ENCODE measurements around the gene CPZ.
A peak's percentile ranks its signal among the peaks of the same experiment; 100 is the strongest.

The CPZ gene

GRCh38 chr4:8582016-8582415 is 10.5 kb upstream of the CPZ start:
- no peak overlapping the region for H3K4me3 ChIP-seq (ENCODE audit: severe bottlenecking)
- H3K27me3 ChIP-seq (ENCODE audit: insufficient read depth, poor library complexity, severe bottlenecking) = peaks cover 30% of the 10 kb centered on the region
- no peaks in the 10 kb centered on the region for H3K4me1 ChIP-seq (ENCODE audit: insufficient read depth, poor library complexity, severe bottlenecking)
- TF ChIP-seq, protein P1, sequence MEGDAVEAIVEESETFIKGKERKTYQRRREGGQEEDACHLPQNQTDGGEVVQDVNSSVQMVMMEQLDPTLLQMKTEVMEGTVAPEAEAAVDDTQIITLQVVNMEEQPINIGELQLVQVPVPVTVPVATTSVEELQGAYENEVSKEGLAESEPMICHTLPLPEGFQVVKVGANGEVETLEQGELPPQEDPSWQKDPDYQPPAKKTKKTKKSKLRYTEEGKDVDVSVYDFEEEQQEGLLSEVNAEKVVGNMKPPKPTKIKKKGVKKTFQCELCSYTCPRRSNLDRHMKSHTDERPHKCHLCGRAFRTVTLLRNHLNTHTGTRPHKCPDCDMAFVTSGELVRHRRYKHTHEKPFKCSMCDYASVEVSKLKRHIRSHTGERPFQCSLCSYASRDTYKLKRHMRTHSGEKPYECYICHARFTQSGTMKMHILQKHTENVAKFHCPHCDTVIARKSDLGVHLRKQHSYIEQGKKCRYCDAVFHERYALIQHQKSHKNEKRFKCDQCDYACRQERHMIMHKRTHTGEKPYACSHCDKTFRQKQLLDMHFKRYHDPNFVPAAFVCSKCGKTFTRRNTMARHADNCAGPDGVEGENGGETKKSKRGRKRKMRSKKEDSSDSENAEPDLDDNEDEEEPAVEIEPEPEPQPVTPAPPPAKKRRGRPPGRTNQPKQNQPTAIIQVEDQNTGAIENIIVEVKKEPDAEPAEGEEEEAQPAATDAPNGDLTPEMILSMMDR (IDR thresholded peaks at IDR 0.05; ENCODE audit: poor library complexity, severe bottlenecking) = no peak
- H3K9me3 ChIP-seq (ENCODE audit: severe bottlenecking) = no peaks in the 10 kb centered on the region
- no peak overlapping the region for H3K27ac ChIP-seq (ENCODE audit: poor library complexity, severe bottlenecking)
- ATAC-seq (ENCODE audit: low read depth) (no peak), DNase-seq (ENCODE audit: low spot score) (peak; percentile 42)
- no peaks in the 10 kb centered on the region for H3K36me3 ChIP-seq (ENCODE audit: low read depth)

DNA sequence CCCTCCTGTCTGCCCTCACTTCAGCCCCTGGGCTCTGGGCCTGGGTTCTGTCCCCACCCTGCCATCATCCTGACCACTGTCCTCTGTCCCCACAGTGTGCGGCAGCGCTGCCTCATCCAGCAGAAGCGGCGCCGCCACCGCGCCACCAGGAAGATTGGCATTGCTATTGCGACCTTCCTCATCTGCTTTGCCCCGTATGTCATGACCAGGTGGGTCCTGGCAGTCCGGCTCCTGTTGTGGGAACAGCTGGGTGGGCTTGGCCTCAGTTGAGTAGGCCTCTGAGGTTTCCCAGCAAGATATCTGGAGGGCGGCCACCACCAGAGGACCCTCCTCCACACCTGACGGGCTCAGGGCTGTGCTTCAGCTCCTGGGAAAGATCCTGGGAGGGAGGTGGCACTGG is 10.1 kb upstream of the CPZ start:
- H3K4me1 ChIP-seq (ENCODE audit: insufficient read depth, poor library complexity, severe bottlenecking) = no peaks in the 10 kb centered on the region
- H3K4me3 ChIP-seq (ENCODE audit: severe bottlenecking) = no peak overlapping the region
- ATAC-seq (ENCODE audit: low read depth) = no peak
- peaks cover 26% of the 10 kb centered on the region for H3K27me3 ChIP-seq (ENCODE audit: insufficient read depth, poor library complexity, severe bottlenecking)
- TF ChIP-seq, protein P1 (IDR thresholded peaks at IDR 0.05; ENCODE audit: poor library complexity, severe bottlenecking) = no peak
- no peak overlapping the region for H3K27ac ChIP-seq (ENCODE audit: poor library complexity, severe bottlenecking)
- H3K36me3 ChIP-seq (ENCODE audit: low read depth) = no peaks in the 10 kb centered on the region
- DNase-seq (ENCODE audit: low spot score) = peak; percentile 47
- H3K9me3 ChIP-seq (ENCODE audit: severe bottlenecking) = no peaks in the 10 kb centered on the region

DNA sequence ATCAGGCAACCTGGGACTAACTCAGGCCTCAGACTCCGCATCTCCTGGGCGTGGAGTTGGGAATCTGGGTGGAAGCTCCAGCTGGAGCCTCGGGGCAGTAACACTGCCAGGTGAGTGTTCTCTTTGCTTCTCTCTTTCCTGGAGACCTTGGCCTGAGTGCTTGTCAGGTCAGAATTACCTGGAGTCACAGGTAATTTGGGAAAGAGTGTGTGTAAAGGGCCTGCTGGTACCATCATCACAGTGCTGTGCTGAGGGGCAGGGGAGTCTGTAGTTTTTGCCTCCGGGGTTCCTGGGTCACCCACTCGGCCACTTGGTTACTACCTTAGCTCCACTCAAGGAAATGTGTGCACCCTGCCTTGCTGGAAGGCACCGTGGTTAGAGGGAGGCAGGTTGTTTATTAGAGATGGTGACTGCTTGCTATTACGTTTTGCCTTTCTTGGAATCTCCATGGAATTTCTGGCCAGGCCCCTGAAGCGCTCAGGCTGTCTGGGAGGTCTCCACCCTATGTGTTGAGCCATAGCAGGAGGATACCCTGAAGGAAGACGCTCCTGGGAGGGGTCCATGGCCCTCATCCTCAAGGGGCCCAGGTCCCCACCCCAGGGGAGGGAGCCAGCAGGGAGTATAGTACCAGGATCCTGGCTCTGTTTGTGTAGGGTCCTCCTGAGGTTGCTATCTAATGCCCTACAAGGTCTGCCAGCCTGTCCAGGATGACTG is 9.5 kb upstream of the CPZ start:
- no peak for ATAC-seq (ENCODE audit: low read depth)
- DNase-seq (ENCODE audit: low spot score) = no peak
- no peaks in the 10 kb centered on the region for H3K36me3 ChIP-seq (ENCODE audit: low read depth)
- peaks cover 22% of the 10 kb centered on the region for H3K27me3 ChIP-seq (ENCODE audit: insufficient read depth, poor library complexity, severe bottlenecking)
- no peaks in the 10 kb centered on the region for H3K4me1 ChIP-seq (ENCODE audit: insufficient read depth, poor library complexity, severe bottlenecking)
- H3K9me3 ChIP-seq (ENCODE audit: severe bottlenecking) = no peaks in the 10 kb centered on the region
- H3K4me3 ChIP-seq (ENCODE audit: severe bottlenecking) = no peak overlapping the region
- H3K27ac ChIP-seq (ENCODE audit: poor library complexity, severe bottlenecking) = no peak overlapping the region
- TF ChIP-seq, protein P1 (IDR thresholded peaks at IDR 0.05; ENCODE audit: poor library complexity, severe bottlenecking) = no peak

- H3K4me1 ChIP-seq (ENCODE audit: insufficient read depth, poor library complexity, severe bottlenecking) = no peaks in the 10 kb centered on the region
- no peak overlapping the region for H3K27ac ChIP-seq (ENCODE audit: poor library complexity, severe bottlenecking)
- no peaks in the 10 kb centered on the region for H3K36me3 ChIP-seq (ENCODE audit: low read depth)
- TF ChIP-seq, protein P1 (IDR thresholded peaks at IDR 0.05; ENCODE audit: poor library complexity, severe bottlenecking) = no peak
- DNase-seq (ENCODE audit: low spot score) = peak; percentile 34
- ATAC-seq (ENCODE audit: low read depth) = no peak
- peaks cover 18% of the 10 kb centered on the region for H3K27me3 ChIP-seq (ENCODE audit: insufficient read depth, poor library complexity, severe bottlenecking)
- H3K9me3 ChIP-seq (ENCODE audit: severe bottlenecking) = no peaks in the 10 kb centered on the region
- H3K4me3 ChIP-seq (ENCODE audit: severe bottlenecking) = no peak overlapping the region
Observed at GRCh38 chr4:8583655-8584025, 8.9 kb upstream of the CPZ start.

- Histone ChIP-seq H3K4me1 (ENCODE audit: insufficient read depth, poor library complexity, severe bottlenecking) (no peaks in the 10 kb centered on the region), H3K36me3 (ENCODE audit: low read depth) (no peaks in the 10 kb centered on the region), H3K9me3 (ENCODE audit: severe bottlenecking) (no peaks in the 10 kb centered on the region), H3K27ac (ENCODE audit: poor library complexity, severe bottlenecking) (no peak overlapping the region), H3K27me3 (ENCODE audit: insufficient read depth, poor library complexity, severe bottlenecking) (peaks cover 15% of the 10 kb centered on the region), H3K4me3 (ENCODE audit: severe bottlenecking) (no peak overlapping the region)
- TF ChIP-seq, protein P1 (IDR thresholded peaks at IDR 0.05; ENCODE audit: poor library complexity, severe bottlenecking) = peak; percentile 31
- DNase-seq (ENCODE audit: low spot score) = peak; percentile 33
- peak; percentile 25; the same call in 1 of the 3 replicates for ATAC-seq (ENCODE audit: low read depth)
Observed at GRCh38 chr4:8585186-8585585, 7.4 kb upstream of the CPZ start.
